Heart right ventricle (tissue), 16 donors: Measurements from ENCODE around the gene CLCNKA. TPM values are rescaled to one million over a fixed set of nuclear protein-coding genes. Genes with fewer than 3 reads are reported as not detected.

Experiments used
- ATAC-seq, 8 donors: fragments of 200-7000 bp; cut with Tn5 transposase; one replicate each; pipeline ENCODE4 v1.9.1; 2020; ENCODE audit warnings: mild to moderate bottlenecking in 8 of 8, moderate library complexity in 8 of 8, moderate number of reproducible peaks in 1 of 8
- DNase-seq, 2 donors: peaks; one replicate each; pipeline ENCODE4 v3.0.0-alpha.2; 2020
- H3K27ac ChIP-seq, 10 donors: fragments of 200-600 bp; sonication (generic) in 2 of 10; one replicate each; pipeline versions ENCODE4 v1.5.0 to v1.8.0; 2020 to 2022; ENCODE audit warnings: mild to moderate bottlenecking in 3 of 10
- H3K27me3 ChIP-seq, 7 donors: fragments of 200-600 bp; one replicate each; pipeline ENCODE4 v1.8.0; 2021 to 2022; ENCODE audit warnings: mild to moderate bottlenecking in 2 of 7
- H3K36me3 ChIP-seq, 9 donors: fragments of 200-600 bp; sonication (generic) in 1 of 9; one replicate each; pipeline versions ENCODE4 v1.5.0 to v1.8.0; 2020 to 2022; ENCODE audit warnings: mild to moderate bottlenecking in 2 of 9
- H3K4me1 ChIP-seq, 9 donors: fragments of 200-600 bp; sonication (generic) in 1 of 9; one replicate each; pipeline versions ENCODE4 v1.5.0 to v1.8.0; 2020 to 2022; ENCODE audit warnings: mild to moderate bottlenecking in 4 of 9
- H3K4me3 ChIP-seq, 10 donors: fragments of 200-600 bp; sonication (generic) in 2 of 10; one replicate each; pipeline versions ENCODE4 v1.5.0 to v1.8.0; 2020 to 2022; ENCODE audit warnings: mild to moderate bottlenecking in 7 of 10, moderate library complexity in 2 of 10
- H3K9me3 ChIP-seq, 11 donors: fragments of 200-600 bp in 10 of 11; sonication (generic) in 2 of 11; one replicate each; pipeline versions ENCODE4 v1.5.0 to v1.8.0; 2013 to 2022; ENCODE audit warnings: mild to moderate bottlenecking in 2 of 11, control low read depth in 1 of 11, moderate library complexity in 1 of 11
- CTCF ChIP-seq, 9 donors: fragments of 200-600 bp; sonication (generic) in 2 of 9; IDR thresholded peaks; one replicate each; pipeline versions ENCODE4 v1.5.0 to v1.8.0; 2021 to 2022; ENCODE audit warnings: antibody characterized with exemption in 9 of 9, mild to moderate bottlenecking in 5 of 9, moderate library complexity in 1 of 9
- WGBS, 2 donors: extraction: QIAGEN DNeasy Blood & Tissue Kit; methylation state at CpG; one replicate each; pipeline ENCODE4 v1.1.7; 2013; ENCODE audit warnings: inconsistent platforms in 1 of 2; 5-methylcytosine and 5-hydroxymethylcytosine counted together
- intact Hi-C, 10 donors: fragments of 100-400 bp; cut with DNase I; formaldehyde crosslinking; loops; one replicate each; pipeline versions ENCODE4 v1.11.1 to v1.14.2; 2022
- polyA plus RNA-seq, 2 donors: library from polyadenylated mRNA; stranded (reverse); fragments of 200-250 nt; gene quantifications; one replicate each; pipeline ENCODE4 v1.2.3, GENCODE V29; 2013
- total RNA-seq, 10 donors: library from RNA; stranded (reverse); fragmentation: NEBNext Ultra II Directional in 3 of 10; extraction: Animal tissue kit (Norgen Biotek cat#: 25700) in 3 of 10; gene quantifications; one replicate each; pipeline versions ENCODE4 v1.2.1 to v1.2.4, GENCODE V29; 2021 to 2023
- donor health status: Arrhythmogenic right ventricular cardiomyopathy.
- donor health status: ischemic (EF 13 %, LVEDD 7.1; RV severe dilation, severe dysfunction).
- donor health status: healthy with polysubstance abuse.
- donor health status: DM: no; HTN: yes; CAD: no.
- donor health status: DM: no; HTN: no; CAD: no.
- donor health status: ischemic (EF 25% LVEDD 6.9; RV normal size, moderate dysfunction).
- donor health status: ischemic (EF 25% LVEDD 5.7; RV mildly dilated, moderate dysfunction).
- donor health status: healthy.
- donor health status: DM: yes; HTN: yes; CAD: no.
- donor health status: Ischemic cardiomyopathy.
- donor health status: ischemic (EF 35%, LVEDD 5.7; RV mildly dilated, moderate dysfunction).
- donor health status: nonischemic (EF 11% LVEDD 7.7; RV severe dilation, severe dysfunction).
- donor health status: DM: yes; HTN: yes; CAD: no.
- donor health status: PGD.
- donor health status: ischemic (EF 29% LVEDD 5.4; RV normal size, mild dysfunction).
- donor health status: nonischemic (EF 23%, LVEDD 6.1; RV moderate dilation, normal function).

CLCNKA gene
- total and polyA plus RNA-seq, 12 donors, result 0.19 to 1.0 (median 0.35) TPM; not detected in 1

GRCh38 chr1:16067933-16068332, 46.1 kb downstream of the CLCNKA start:
- peaks cover 13 to 41% (median 19%) of the 10 kb centered on the region in 9 donors for H3K4me1 ChIP-seq
- ATAC-seq (peak in 1 of 8 donors; percentile 6), DNase-seq (no peak)
- intact Hi-C loops, result no loop called here
- TF ChIP-seq CTCF (IDR thresholded peaks at IDR 0.05), result no peak
- no peaks in the 10 kb centered on the region for H3K36me3 ChIP-seq
- H3K9me3 ChIP-seq, result no peaks in the 10 kb centered on the region
- peaks cover 0 to 16% (median 2%) of the 10 kb centered on the region in 7 donors for H3K27me3 ChIP-seq
- whole genome bisulfite sequencing, 2 donors, result 62 to 66% methylated on average over 13 of the region's 13 CpGs
- H3K27ac ChIP-seq, result peak overlapping the region in 1 of 10 donors; percentile 16
- no peak overlapping the region for H3K4me3 ChIP-seq

GRCh38 chr1:16068356-16069270, 46.8 kb downstream of the CLCNKA start:
- ATAC-seq (peak; percentile 49 to 87 (median 82)), DNase-seq (peak; percentile 62 to 65)
- Histone ChIP-seq H3K27ac (peak overlapping the region in 5 of 10 donors; percentile 7 to 64 (median 31)), H3K27me3 (peaks cover 0 to 20% (median 6%) of the 10 kb centered on the region in 7 donors), H3K9me3 (no peaks in the 10 kb centered on the region), H3K36me3 (no peaks in the 10 kb centered on the region), H3K4me1 (peaks cover 15 to 44% (median 22%) of the 10 kb centered on the region in 9 donors), H3K4me3 (no peak overlapping the region)
- 47 to 50% methylated on average over 11 of the region's 11 CpGs for WGBS, 2 donors
- no peak for TF ChIP-seq CTCF (IDR thresholded peaks at IDR 0.05)
- intact Hi-C loops, result no loop called here

- no peak for TF ChIP-seq CTCF (IDR thresholded peaks at IDR 0.05)
- H3K36me3 ChIP-seq, result no peaks in the 10 kb centered on the region
- DNase-seq (no peak), ATAC-seq (no peak)
- no peak overlapping the region for H3K27ac ChIP-seq
- H3K27me3 ChIP-seq, result peaks cover 0 to 35% (median 6%) of the 10 kb centered on the region in 7 donors
- 92 to 95% methylated on average over 9 of the region's 9 CpGs for WGBS, 2 donors
- peaks cover 19 to 53% (median 31%) of the 10 kb centered on the region in 9 donors for H3K4me1 ChIP-seq
- no peak overlapping the region for H3K4me3 ChIP-seq
- H3K9me3 ChIP-seq, result no peaks in the 10 kb centered on the region
- intact Hi-C loops, result loop anchor here in 3 of 10 donors (5.0 to 10.0 kb wide), 2 partner anchors 294 to 297 kb away; partner anchors contain the start of gene SZRD1 (in 3 of the 3)
These were observed 49.0 kb downstream of the CLCNKA start for GRCh38 chr1:16070640-16071355.

GRCh38 chr1:16071614-16072013, 49.8 kb downstream of the CLCNKA start:
- intact Hi-C loops, result loop anchor here in 3 of 10 donors (5.0 to 10.0 kb wide), 2 partner anchors 293 to 296 kb away; partner anchors contain the start of gene SZRD1 (in 3 of the 3)

More at GRCh38 chr1:16071614-16072013, 49.8 kb downstream of the CLCNKA start:
- Histone ChIP-seq H3K4me3 (no peak overlapping the region), H3K27me3 (peaks cover 0 to 35% (median 6%) of the 10 kb centered on the region in 7 donors), H3K4me1 (peaks cover 20 to 61% (median 33%) of the 10 kb centered on the region in 9 donors), H3K27ac (no peak overlapping the region), H3K9me3 (no peaks in the 10 kb centered on the region), H3K36me3 (no peaks in the 10 kb centered on the region)
- ATAC-seq (no peak), DNase-seq (no peak)
- 93 to 95% methylated on average over 6 of the region's 6 CpGs for WGBS, 2 donors
- no peak for TF ChIP-seq CTCF (IDR thresholded peaks at IDR 0.05)
